EL (cell line): ENCODE measurements around the gene GBP2.
"Not testable (repeated sequence)": the region's sequence is repeated elsewhere in the genome, so short reads cannot be mapped to it uniquely, and the experiment has no call there.

Source experiments
- DNase-seq: peaks from one replicate; pipeline ENCODE4 v3.0.0-alpha.2; 2016

The GBP2 gene

DNA sequence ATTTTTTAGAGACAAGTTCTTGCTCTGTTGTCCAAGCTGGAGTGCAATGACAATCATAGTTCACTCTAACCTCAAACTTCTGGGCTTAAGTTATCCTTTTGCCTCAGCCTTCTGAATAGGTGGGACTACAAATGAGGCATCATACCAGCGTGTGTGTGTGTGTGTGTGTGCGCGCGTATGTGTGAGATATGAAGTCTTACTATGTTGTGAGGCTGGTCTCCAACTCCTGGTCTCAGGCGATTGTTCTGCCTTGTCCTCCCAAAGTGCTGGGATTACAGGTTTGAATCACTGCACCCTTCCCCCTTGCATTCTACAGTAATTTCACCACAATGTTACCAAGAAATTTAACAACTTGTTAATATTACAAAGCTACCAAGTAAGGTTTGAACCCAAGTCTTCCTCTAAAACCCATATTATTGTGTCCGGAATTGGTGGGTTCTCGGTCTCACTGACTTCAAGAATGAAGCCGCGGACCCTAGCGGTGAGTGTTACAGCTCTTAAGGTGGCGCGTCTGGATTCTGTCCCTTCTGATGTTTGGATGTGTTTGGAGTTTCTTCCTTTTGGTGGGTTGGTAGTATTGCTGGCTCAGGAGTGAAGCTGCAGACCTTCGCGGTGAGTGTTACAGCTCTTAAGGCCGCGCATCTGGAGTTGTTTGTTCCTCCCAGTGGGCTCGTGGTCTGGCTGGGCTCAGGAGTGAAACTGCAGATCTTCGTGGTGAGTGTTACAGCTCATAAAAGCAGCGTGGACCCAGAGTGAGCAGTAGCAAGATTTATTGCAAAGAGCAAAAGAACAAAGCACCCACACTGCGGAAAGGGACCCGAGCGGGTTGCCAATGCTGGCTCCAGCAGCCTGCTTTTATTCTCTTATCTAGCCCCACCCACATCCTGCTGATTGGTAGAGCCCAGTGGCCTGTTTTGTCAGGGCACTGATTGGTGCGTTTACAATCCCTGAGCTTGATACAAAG, 970 bp upstream of the GBP2 start:
- DNase-seq, result not testable (repeated sequence)

DNA sequence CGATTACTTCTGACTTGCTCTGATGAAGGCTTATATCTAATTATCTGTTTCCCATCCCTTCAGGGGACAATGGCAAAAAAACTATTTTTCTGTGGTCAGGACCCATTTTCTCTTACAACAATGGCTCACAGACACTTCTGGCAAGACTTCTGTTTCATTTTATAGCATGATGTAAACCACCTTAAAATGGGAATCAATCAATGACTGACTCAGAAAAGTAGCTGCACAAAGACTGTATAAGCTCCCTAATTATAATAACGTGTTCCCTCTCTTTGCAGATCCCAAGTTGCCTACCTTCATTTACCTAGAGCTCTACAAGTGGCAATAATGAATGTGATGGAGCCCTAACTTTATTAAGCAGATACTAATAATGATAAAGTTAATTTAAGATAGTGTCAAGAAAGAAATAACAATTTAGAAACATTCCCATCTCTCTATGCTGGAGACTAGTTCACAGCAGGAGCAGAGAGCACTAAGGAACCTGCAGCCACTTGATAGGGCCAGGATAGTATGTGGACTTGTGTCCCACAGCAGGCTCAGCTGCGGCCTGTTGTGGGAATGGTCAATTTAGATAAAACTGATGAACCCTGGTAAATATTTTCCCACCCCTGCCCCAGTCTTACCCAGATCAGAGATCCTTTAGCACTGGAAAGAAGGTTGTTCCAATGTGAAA, 538 bp downstream of the GBP2 start:
- no peak for DNase-seq

DNA sequence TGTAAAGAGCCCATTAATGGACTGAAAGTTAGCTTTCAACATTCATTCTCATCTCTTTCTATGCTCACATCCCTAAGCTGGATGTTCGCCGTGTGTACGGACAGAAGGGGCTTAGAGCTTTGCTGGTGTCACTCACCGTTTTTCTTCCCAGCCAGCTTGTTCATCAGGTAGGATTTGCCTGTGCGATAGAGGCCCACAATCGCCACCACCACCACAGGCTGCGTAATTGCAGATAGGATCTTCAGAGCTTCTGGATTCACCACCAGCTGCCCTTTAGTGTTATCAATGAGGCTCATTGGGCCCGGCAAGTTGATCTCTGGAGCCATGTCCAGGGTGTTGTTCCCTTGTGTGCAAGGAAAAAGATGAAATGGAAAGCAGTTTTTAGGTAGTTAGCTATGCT, 4.3 kb downstream of the GBP2 start:
- DNase-seq, result no peak

DNA sequence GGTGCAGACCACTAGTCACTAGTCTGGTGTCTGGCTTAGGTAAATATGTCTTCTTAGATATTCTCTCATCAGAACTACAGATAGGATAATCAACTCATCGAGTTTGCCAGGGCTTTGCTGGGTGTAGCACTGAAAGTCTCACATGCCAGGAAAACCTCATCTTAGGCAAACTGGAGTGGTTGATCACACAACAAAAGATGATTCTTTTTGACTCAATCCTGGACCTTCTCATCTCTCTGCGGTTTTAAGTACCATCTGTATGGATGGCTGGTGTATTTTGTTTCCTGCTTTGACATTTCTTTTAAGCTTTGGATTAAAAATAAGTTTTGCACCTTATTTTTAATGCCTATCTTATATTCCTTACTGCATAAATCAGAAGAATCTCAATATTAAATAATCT, 11.3 kb downstream of the GBP2 start:
- DNase-seq, result no peak

DNA sequence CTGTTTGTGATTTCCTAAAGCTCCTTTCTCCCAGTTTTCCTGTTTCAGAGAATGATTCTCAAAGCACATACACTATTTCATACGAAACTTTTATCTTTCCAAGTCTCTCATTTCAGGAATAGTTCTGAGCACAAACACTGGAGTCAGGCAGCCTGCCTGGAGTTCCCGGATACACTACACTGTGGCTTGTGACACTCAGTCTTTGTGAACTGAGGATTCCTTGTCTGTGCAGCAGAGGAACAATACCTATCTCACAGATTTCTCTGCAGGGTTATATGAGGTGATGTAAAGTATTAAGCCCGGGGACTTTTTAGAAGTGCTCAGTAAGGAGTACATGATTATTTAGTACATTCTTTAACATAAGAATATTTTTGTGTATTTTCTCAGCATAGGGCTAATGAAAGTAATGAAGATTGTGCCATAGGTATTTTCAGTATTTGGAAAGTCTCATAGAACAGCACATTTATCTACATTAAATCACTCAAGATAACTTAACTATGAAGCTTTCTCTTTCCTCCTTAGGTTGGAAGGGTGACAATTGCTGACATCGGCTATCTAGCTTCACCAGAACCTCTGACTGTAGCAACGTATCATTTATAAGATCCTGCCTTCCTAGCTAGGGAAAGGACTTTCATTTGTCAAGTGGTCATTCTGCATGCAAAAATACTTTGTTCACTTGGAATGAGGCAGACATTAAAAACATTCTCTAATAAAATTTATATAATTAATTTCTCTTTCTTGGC, 12.9 kb downstream of the GBP2 start:
- DNase-seq, result no peak

DNA sequence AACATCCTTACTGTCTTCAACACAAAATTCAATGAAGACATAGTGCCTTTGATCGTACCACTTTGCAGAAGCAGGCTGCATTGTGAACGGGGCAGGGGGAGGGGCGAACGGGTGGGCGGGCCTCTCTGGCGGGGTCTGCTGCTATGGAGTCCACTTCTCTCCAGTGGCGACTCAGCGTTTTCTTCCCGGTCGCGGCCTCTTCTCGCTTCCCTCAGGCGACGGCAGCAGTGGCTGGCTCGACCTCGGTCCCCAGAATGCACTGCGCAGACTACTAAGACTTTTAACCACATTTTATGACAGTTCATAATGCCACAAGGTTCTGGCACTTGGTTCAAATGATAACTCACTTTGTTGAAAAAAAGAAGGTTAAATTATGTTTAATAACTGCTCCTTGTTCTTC, 21.2 kb downstream of the GBP2 start:
- no peak for DNase-seq

DNA sequence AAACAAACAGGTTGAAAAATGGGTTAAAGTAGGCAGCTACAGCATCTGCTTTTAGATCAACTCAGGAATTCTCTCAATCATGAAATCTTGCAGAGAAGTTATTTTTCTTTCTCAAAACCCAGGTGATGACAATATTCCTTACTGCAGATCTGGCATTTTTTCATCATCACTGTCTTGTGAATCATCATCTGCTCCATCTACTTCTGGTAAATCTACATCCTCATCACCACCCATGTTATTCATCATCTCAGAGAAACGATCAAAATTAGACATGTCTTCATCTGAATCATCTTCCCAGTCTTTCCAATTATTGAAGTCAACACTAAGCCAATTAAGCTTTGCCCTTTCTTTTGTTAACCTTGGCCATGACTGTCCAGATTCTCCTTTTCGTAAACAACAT, 21.8 kb downstream of the GBP2 start:
- peak; percentile 15 for DNase-seq

DNA sequence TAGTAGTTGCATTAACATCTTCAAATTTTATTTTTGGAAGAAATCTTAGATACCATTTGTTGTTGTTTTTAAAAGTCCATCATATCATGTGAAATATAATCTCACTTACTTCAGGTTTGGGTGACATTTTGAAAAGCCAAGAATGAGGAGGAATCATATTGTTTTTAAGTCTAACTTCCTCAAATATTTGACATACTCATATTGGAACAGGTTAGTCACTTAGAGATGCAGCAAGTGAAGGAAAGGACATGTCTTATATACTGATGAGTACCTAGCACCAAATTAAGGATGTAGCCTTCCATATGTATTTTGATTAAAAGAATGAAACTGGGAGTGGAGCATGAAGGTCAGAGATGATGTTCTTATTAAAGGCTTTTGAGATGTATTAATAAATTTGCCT, 23.9 kb downstream of the GBP2 start:
- no peak for DNase-seq

DNA sequence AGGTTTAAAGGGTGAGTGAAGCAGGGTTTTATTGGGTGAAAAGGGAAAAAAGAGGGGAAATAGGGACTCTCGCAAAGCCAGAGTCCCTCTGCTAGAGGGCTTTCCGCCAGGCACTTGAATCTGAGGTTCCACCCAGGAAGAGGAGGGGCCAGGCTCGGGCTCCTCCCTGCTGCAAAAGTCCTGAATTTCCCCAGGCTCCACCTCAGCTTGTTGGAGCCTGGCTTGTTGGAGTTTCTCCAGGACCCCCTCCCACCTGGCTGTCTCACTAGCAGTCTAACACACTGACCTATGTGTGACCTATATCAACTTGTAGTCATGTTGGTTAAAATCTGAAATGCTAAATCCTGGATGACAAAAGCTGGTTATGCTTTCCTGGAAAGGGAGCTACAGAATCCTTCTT, 25.5 kb downstream of the GBP2 start:
- no peak for DNase-seq

DNA sequence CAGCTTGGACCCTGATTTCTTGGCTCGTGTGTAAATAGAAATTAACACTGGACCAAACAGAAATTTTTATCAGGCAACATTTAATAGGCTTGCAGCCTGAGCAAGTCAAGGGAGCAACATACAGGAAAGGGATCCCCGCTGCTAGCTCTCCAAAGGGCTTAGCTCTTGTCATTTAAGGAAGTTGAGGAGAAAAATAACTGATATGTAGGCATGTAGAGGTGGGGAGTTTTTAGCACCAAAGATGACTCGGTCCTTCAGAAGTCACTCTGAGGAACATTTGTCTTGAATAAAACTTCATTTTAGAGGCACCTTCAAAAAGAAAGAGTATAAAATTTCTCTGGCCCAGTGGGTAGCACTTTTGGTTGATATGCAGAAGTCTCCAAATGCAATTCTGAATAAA, 27.1 kb downstream of the GBP2 start:
- no peak for DNase-seq

DNA sequence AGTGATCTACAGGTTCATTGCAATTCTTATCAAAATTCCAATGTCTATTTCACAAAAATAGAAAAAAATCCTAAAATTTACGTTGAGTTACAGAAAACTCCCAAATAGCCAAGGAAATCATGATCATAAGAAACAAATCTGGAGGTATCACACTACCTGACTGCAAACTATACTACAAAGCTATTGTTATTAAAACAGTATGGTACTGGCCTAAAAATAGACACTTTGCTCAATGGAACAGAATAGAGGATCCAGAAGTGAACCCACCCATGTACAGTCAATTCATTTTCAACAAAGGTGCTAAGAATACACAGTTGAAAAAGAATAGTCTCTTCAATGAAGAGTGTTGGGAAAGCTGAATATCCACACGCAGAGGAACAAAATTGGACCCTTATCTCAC, 30.2 kb downstream of the GBP2 start:
- DNase-seq, result no peak

DNA sequence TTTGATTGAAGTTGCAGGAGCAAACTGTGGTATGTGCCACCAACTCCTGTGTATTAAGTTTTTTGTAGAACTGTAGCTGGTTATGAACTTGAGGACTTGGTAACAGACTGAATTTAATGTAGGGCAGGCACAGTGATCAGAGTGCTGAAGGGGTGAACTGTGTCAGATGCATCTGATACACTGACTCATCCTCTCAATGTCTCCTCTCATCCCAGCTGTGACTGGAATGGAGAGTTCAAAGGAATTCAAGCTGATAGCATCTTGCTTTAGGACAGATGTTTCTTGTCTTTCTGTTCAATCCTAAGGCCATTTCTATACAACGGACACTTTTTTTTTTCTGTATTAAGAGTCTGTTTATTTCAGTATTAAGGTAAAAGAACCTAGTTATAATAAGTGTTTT, 36.0 kb downstream of the GBP2 start:
- peak; percentile 7 for DNase-seq

DNA sequence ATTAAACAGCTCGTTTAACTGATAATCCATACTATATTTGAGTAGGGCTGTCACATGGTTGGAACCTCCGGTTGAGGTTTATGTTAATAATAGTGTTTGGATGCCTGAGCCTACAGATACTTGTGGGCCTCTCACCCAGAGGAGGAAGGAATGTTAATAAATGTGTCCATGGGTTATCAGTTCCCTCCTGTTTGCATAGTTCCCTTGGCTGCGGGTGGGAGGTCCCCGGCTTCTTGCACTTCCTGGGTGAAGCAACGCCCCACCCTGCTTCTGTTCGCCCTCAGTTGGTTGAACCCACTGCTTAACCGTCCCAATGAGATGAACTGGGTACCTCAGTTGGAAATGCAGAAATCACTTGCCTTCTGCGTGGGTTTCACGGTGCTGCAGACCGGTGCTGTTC, 37.3 kb downstream of the GBP2 start:
- no peak for DNase-seq

DNA sequence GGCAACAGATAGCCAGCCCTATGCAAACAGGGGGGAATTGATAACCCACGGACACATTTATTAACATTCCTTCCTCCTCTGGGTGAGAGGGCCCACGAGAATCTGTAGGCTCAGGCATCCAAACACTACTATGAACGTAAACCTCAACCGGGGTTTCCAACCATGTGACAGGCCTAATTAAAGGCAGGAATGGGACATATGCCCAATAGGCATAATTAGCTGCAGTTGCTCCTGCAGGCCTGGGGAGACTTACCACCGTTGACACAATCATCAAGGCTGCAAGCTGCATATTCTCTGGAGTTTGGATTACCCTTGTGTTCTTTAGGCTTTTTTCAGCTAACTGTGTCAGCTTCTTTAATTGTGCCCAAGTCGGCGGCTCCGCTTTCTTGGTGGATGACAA, 38.7 kb downstream of the GBP2 start:
- DNase-seq, result no peak

DNA sequence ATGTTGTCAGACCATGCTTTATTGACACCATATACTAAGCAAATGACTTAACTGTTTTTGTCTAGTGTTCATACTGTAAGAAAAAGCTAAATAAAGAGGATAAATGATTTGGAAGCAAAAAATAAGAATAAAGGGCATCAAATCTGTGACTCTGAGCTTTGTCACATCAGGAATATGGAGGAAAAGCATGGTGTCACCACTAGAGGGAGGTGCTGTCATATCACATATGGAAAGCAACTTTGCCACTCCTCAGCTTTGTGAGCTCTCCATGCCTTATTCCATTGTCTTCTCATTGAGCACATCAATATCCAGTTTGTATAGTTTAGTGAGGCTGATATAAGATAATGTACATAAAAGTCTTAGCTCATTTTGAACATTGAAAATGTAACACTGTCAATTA, 40.1 kb downstream of the GBP2 start:
- peak; percentile 45 for DNase-seq

DNA sequence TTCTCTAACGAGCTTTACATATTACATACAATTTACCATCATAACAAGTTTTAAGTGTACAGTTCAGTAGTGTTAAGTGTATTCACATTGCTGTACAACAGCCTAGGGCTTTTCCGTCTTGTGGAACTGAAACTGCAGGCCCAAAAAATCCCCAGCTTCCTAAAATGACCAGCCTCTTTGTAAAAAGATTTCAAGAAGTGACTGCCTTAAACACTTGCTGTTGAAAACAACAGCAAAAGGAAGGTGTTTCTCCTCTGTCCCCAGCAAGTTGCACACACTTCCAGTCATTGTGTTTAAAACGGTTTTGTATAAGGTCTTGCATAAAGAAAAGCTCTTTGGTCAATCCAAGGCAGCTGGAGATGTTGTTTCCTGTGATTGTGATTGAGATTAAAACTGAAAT, 44.9 kb downstream of the GBP2 start:
- DNase-seq, result no peak

DNA sequence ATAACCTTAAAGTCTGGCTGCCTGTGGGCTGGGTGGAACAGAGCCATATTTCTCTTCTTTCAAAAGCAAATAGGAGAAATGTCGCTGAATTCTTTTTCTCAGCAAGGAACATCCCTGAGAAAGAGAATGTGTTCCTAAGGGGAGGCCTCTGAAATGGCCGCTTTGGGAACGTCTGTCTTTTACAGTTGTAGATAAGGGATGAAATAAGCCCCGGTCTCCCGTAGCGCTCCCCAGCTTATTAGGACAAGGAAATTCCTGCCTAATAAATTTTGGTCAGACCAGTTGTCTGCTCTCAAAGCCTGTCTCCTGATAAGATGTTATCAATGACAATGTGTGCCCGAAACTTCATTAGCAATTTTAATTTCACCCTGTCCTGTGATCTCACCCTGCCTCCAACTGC, 45.8 kb downstream of the GBP2 start:
- not testable (repeated sequence) for DNase-seq

DNA sequence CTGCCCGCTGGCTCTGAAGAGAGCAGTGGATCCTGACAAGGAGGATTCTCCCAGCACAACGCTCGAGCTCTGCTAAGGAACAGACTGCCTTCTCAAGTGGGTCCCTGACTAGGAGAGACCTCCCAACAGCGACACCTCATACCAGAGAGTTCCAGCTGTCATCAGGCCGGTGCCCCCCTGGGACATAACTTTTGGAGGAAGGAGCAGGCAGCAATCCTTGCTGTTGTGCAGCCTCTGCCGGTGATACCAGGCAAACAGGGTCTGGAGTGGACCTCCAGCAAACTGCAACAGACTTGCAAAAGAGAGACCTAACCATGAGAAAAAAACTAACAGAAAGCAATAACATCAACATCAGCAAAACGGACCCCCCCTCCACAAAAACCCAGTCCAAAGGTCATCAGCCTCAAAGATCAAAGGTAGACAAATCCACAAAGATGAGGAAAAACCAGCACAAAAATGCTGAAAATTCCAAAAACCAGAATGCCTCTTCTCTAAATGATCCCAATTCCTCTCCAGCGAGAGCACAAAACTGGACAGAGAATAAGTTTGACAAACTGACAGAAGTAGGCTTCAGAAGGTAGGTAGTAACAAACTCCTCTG, 53.3 kb downstream of the GBP2 start:
- not testable (repeated sequence) for DNase-seq

DNA sequence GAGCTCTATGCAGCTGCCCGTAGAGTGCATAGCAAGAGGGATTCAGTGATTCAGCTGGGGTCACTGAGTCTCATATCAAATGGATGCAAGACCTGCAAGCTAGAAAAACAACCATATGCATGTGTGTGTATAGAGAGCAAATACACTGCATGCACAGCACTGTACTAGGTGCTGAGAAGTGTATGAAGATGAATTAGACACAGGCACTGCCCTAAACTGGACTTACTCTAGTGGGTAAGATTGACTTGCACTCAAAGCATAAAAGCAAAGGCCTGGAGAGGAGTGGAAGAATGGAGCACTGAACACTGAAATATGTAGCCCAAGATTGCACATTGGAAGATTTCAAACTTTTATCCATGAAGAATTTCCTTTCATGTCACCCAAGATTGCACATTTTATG, 55.4 kb downstream of the GBP2 start:
- no peak for DNase-seq

DNA sequence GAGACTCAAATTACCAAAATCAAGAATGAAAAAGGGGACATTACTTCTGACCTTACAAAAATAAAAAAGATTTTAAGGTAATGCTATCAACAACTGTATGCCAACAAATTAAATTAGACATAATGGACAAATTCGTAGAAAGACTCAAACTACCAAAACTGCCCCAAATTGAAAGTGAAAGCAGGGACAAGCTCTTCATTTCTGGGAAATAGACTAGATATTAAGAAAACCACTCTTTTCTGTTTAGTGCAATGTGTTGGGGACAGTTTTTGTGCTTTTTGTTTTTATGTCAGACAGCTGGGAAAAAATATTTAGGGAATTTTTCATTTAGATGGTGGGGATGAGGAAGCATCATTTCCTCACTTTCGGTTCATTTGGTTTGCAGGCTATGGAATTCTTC, 56.0 kb downstream of the GBP2 start:
- DNase-seq, result peak; percentile 13

DNA sequence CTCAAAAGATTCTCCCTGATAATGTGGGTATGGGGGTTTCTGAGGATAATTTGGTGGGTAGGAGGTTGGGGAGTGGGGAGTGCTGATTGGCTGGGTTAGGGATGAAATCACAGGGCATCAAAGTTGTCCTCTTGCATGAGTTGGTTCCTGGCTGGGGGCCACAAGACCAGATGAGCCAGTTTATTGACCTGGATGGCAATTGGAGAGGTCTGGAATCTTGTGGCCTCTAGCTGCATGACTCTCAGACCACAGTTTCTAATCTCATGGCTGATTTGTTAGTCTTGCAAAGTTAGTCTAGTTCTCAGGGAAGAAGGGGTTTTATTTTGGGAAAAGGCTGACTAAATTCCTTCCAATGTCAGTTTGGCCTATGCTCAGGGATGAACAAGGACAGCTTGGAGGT, 57.6 kb downstream of the GBP2 start:
- peak; percentile 78 for DNase-seq

DNA sequence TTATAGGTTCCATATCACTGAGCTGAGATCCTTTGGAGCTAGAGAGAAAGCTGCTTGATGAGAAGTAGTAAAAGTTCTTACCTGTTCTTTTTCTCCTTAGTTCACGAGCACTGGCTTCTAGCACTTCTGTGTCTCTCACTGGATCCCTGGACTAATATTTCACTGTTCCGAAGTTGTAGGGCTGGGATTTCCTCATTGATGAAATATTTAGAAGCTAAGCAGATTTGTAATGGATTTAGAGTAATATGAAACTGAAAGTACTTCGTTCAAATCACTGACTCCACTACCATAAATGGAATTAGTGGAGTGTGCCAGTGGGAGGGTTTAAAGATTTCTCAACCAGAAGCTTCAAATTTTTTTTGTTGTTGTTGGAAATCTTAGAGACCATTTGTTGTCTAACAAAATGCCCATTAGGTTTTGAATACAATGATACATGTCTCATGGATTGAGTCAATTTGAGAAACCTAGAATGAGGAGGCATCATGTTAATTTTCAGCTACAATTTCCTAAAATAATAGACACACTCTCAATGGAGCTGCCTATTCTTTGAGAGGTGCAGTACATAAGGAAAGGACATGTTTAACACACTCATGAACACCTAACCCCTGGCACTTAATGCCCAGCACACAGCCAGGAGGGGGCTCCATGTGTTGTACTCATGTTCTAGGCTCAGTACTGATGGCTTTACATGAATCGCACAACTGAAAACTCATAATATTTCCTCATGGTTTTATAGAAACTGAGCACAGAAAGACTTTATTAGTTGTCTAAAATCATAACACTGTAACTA, 60.6 kb downstream of the GBP2 start, which contains the start of gene GBP1:
TSS of gene GBP1 (minus strand) at position 130 of the 790 bp plus-strand sequence. CDS start 1,974 bp downstream, outside the sequence.
- peak; percentile 89 for DNase-seq
